PC-9 (cell line): ENCODE results near the gene RXRA. TPM values are rescaled to one million over a fixed set of nuclear protein-coding genes. Genes with fewer than 3 reads are reported as not detected.
A peak's percentile ranks its signal among the peaks of the same experiment; 100 is the strongest.

Experiments
- BruUV-seq: library from RNA; stranded (reverse); fragments of 400-500 nt; replicated peaks from 2 replicates; lab custom pipeline; 2021; lab: Mats Ljungman, UMichigan
- CTCF ChIA-PET: fragments of 300-600 bp; sonication (Branson Sonifier 250); formaldehyde crosslinking; loops from one replicate; lab custom pipeline; 2022; ENCODE audit warnings: antibody characterized with exemption; lab: Charles Lee
- POLR2A ChIA-PET: fragments of 300-600 bp; sonication (Branson Sonifier 250); formaldehyde crosslinking; loops from one replicate; lab custom pipeline; 2022; ENCODE audit warnings: antibody characterized with exemption; ENCODE audit not compliant: unreplicated experiment; lab: Charles Lee
- DNase-seq, 2 experiments: peaks; one replicate each; pipeline versions ENCODE4 v3.0.0 to v3.0.0-alpha.2; 2015 to 2022; ENCODE audit warnings: mixed read lengths in 1 of 2
- H2AFZ ChIP-seq: fragments of 200-600 bp; sonication (generic); 2 replicates; pipeline ENCODE4 v1.8.1; 2017; ENCODE audit warnings: antibody characterized with exemption
- H3F3A ChIP-seq: fragments of 200-600 bp; sonication (generic); 2 replicates; pipeline ENCODE4 v1.8.1; 2017; ENCODE audit warnings: antibody characterized with exemption, mild to moderate bottlenecking, low read depth; ENCODE audit not compliant: insufficient read depth
- H3K27ac ChIP-seq: fragments of 200-600 bp; sonication (generic); 2 replicates; pipeline ENCODE4 v1.6.1; 2016; ENCODE audit warnings: mixed run types
- H3K27me3 ChIP-seq: fragments of 200-600 bp; sonication (generic); 2 replicates; pipeline ENCODE4 v1.6.1; 2016; ENCODE audit warnings: low read depth, mixed run types; ENCODE audit not compliant: insufficient read depth
- H3K36me3 ChIP-seq: fragments of 200-600 bp; sonication (generic); 2 replicates; pipeline ENCODE4 v1.6.1; 2016; ENCODE audit warnings: low read depth, mixed run types
- H3K4me1 ChIP-seq: fragments of 200-600 bp; sonication (generic); replicated peaks from 2 replicates; pipeline ENCODE4 v1.6.1; 2016; ENCODE audit warnings: mixed run types; ENCODE audit not compliant: insufficient read depth
- H3K4me2 ChIP-seq: fragments of 200-600 bp; sonication (generic); 2 replicates; pipeline ENCODE4 v1.6.1; 2017; ENCODE audit warnings: mixed run types
- H3K4me3 ChIP-seq: fragments of 200-600 bp; sonication (generic); 2 replicates; pipeline ENCODE4 v1.6.1; 2016; ENCODE audit warnings: mixed run types
- H3K79me2 ChIP-seq: fragments of 200-600 bp; sonication (generic); 2 replicates; pipeline ENCODE4 v1.6.1; 2017; ENCODE audit warnings: low read depth, mixed run types
- H3K9me2 ChIP-seq: fragments of 200-600 bp; sonication (generic); 2 replicates; pipeline ENCODE4 v1.8.1; 2017; ENCODE audit warnings: mild to moderate bottlenecking; ENCODE audit not compliant: insufficient read depth
- H3K9me3 ChIP-seq: fragments of 200-600 bp; sonication (generic); 2 replicates; pipeline ENCODE4 v1.8.1; 2016; ENCODE audit warnings: low read depth; ENCODE audit not compliant: insufficient read depth
- H4K20me1 ChIP-seq: fragments of 200-600 bp; sonication (generic); 2 replicates; pipeline ENCODE4 v1.8.1; 2017; ENCODE audit not compliant: insufficient read depth
- EZH2 ChIP-seq: fragments of 200-600 bp; sonication (generic); IDR thresholded peaks from 2 replicates; pipeline ENCODE4 v1.8.0; 2017; ENCODE audit warnings: antibody characterized with exemption, low read depth
- intact Hi-C: fragments of 100-400 bp; cut with micrococcal nuclease; formaldehyde crosslinking; loops from one replicate; pipeline ENCODE4 v1.10.0; 2022; ENCODE audit not compliant: unreplicated experiment
- total RNA-seq: library from RNA; stranded (reverse); gene quantifications from 2 replicates; pipeline ENCODE4 v1.2.3, GENCODE V29; 2021
- TF ChIP-seq, protein P1 (sequence below): fragments of 200-600 bp; sonication (generic); conservative IDR thresholded peaks from 2 replicates; pipeline ENCODE4 v1.6.1; 2017; ENCODE audit warnings: mixed run types, antibody characterized with exemption, mild to moderate bottlenecking, moderate library complexity

Gene RXRA
- total RNA-seq, 1 experiment from 2014 or later, result 146 TPM

DNA sequence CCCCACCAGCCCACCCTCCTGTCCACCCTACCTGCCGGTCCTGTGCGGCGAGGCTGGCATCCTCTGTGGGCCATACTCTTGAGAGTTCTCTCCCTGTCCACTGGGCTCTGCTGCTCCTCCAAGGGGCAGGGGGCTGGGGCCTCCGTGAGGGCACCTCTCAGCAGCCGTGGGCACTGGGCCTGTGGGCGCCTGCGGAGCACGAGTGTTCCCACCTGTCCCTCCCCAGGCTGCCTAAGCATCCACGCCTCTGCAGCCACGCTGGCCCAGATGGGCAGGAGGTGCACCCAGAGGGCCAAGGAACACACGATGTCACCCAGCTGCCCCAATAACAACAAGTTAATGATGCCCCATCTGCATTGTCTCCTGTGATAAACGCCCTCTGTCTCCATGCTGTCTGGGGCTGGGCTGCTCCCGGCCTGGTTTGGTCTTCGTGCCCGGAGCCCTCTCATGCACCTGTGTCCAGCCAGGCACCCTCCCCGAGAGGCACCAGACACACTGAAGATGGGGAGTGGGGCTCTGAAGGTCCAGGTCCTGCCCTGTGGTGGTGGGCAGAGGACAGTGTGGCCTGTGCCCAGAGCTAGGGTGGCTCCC is 114.5 kb downstream of the RXRA start:
- Histone ChIP-seq H3K4me1 (peaks cover 6% of the 10 kb centered on the region), H3F3A (peaks cover 23% of the 10 kb centered on the region), H3K27ac (no peak overlapping the region), H3K36me3 (no peaks in the 10 kb centered on the region; the same call in 1 of the 2 replicates), H3K79me2 (no peaks in the 10 kb centered on the region), H2AFZ (no peak overlapping the region), H3K4me3 (no peak overlapping the region), H3K27me3 (no peaks in the 10 kb centered on the region), H3K4me2 (no peak overlapping the region), H4K20me1 (peaks cover 10% of the 10 kb centered on the region; the same call in 1 of the 2 replicates), H3K9me2 (no peaks in the 10 kb centered on the region), H3K9me3 (no peaks in the 10 kb centered on the region)
- CTCF ChIA-PET, result no interaction called here
- intact Hi-C loops, result no loop called here
- POLR2A ChIA-PET, result no interaction called here
- no peak for TF ChIP-seq EZH2
- TF ChIP-seq, protein P1, sequence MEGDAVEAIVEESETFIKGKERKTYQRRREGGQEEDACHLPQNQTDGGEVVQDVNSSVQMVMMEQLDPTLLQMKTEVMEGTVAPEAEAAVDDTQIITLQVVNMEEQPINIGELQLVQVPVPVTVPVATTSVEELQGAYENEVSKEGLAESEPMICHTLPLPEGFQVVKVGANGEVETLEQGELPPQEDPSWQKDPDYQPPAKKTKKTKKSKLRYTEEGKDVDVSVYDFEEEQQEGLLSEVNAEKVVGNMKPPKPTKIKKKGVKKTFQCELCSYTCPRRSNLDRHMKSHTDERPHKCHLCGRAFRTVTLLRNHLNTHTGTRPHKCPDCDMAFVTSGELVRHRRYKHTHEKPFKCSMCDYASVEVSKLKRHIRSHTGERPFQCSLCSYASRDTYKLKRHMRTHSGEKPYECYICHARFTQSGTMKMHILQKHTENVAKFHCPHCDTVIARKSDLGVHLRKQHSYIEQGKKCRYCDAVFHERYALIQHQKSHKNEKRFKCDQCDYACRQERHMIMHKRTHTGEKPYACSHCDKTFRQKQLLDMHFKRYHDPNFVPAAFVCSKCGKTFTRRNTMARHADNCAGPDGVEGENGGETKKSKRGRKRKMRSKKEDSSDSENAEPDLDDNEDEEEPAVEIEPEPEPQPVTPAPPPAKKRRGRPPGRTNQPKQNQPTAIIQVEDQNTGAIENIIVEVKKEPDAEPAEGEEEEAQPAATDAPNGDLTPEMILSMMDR, result no peak
- no peak for DNase-seq
- BruUV-seq, result no TSS peak

DNA sequence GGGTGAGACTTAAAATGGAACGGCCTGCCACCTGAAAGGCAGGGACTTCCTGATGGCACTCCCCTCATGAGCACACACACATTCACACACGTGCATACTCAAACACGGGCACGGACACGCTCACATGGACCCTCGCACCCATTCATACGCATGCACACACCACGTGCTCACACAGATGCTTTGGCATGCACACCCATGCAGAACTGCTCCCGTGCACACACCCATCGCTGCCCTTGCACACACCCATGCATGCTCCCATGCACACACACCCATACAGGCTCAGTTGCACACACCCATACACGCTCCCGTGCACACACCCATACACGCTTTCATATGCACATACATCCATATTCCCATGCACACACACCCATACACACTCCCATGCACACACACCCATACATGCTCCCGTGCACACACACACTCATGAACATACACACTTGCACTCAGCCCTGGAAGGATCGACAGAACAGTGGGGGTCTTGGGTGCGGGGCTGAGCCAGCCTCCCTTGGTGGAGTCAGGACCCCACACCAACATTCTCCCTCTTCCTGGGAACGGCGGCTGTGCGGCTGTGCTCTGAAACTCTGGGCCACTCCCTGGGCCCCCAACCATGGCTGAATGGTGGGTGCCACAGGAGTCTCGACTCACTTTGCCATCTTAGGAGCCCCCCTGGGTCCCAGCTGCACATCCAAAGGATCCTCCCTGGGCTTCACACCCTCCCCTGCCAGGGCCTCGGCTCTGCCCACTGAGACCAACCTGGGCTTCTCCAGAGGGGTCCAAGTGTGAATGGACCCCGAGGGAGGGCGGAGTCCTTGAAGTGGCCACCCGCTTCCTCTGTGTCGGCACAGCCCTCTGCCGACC is 115.2 kb downstream of the RXRA start:
- Histone ChIP-seq H3K4me3 (no peak overlapping the region), H3K9me2 (no peaks in the 10 kb centered on the region), H3K27ac (no peak overlapping the region), H3K9me3 (no peaks in the 10 kb centered on the region), H3K27me3 (no peaks in the 10 kb centered on the region), H2AFZ (no peak overlapping the region), H3F3A (peaks cover 23% of the 10 kb centered on the region), H3K79me2 (no peaks in the 10 kb centered on the region), H3K4me2 (no peak overlapping the region), H3K36me3 (no peaks in the 10 kb centered on the region), H3K4me1 (peaks cover 6% of the 10 kb centered on the region), H4K20me1 (peaks cover 8% of the 10 kb centered on the region; the same call in 1 of the 2 replicates)
- intact Hi-C loops, result loop anchor here (2.0 kb wide), 3 partner anchors 29 to 115 kb away; partner anchors contain the start of gene RXRA
- ChIA-PET POLR2A (no interaction called here), CTCF (no interaction called here)
- DNase-seq, result no peak
- no peak for TF ChIP-seq EZH2
- BruUV-seq, result TSS peak; percentile 27

DNA sequence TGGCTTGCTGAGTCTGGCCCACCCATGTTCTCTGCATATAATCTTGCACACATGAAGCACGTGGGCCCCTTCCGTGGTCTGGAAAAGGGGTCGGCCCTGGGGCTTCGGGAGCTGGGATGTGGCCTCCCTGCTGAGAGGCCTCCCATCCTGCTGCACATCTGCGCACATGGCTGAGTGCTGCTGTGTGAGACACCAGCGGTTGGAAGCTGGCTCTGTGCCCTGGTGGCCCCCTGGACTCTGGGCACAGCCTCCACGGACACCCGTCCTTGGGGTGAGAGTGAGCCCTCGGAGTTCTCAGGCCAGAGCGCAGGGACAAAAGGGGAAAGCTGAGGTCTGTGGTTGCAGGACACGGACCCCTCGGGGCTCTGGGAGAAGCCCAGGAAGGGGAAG is 115.8 kb downstream of the RXRA start:
- Histone ChIP-seq H3K79me2 (no peaks in the 10 kb centered on the region), H3K36me3 (no peaks in the 10 kb centered on the region), H2AFZ (no peak overlapping the region), H3K4me3 (no peak overlapping the region), H3K9me3 (no peaks in the 10 kb centered on the region), H3K4me2 (no peak overlapping the region), H3K27ac (no peak overlapping the region), H3K4me1 (peaks cover 6% of the 10 kb centered on the region), H3F3A (peaks cover 23% of the 10 kb centered on the region), H3K27me3 (no peaks in the 10 kb centered on the region), H4K20me1 (0 out of 2 replicates have a peak, but pooled peaks cover 3% of the 10 kb centered on the region), H3K9me2 (no peaks in the 10 kb centered on the region)
- intact Hi-C loops, result loop anchor here (2.0 kb wide), 3 partner anchors 29 to 115 kb away; partner anchors contain the start of gene RXRA
- POLR2A ChIA-PET, result interaction anchor here (0.6 kb wide), 1 partner anchor 920 kb away, joined by 3 read pairs; no protein-coding TSS in a partner anchor
- DNase-seq, result no peak
- no TSS peak for BruUV-seq
- CTCF ChIA-PET, result interaction anchor here (0.6 to 1.5 kb wide), 2 partner anchors 126 to 271 kb away, joined by 3 to 13 read pairs; no protein-coding TSS in a partner anchor
- TF ChIP-seq EZH2, result no peak
- TF ChIP-seq, protein P1, result no peak
